SK-N-SH (cell line): ENCODE results near the gene YOD1. TPM values are rescaled to one million over a fixed set of nuclear protein-coding genes. Genes with fewer than 3 reads are reported as not detected.

ENCODE experiments used
- CTCF ChIA-PET: fragments of 300-600, 350-600 bp; formaldehyde crosslinking; extraction: SDS; loops from one replicate; lab custom pipeline; 2021; lab: Yijun Ruan, JAX
- POLR2A ChIA-PET: fragments of 350-600 bp; sonication (Branson Sonifier 250); formaldehyde crosslinking; extraction: SDS; loops from one replicate; lab custom pipeline; 2020; ENCODE audit warnings: antibody characterized with exemption, inconsistent platforms; lab: Yijun Ruan, JAX
- DNase-seq: peaks from one replicate; pipeline ENCODE4 v3.0.0; 2012
- H2AFZ ChIP-seq: fragments of 200-600 bp; sonication (generic); 2 replicates; pipeline ENCODE4 v1.8.1; 2016; ENCODE audit warnings: antibody characterized with exemption, mild to moderate bottlenecking, low read depth
- H3F3A ChIP-seq: fragments of 200-600 bp; sonication (generic); replicated peaks from 2 replicates; pipeline ENCODE3; 2016; ENCODE audit warnings: antibody characterized with exemption, mild to moderate bottlenecking; ENCODE audit not compliant: insufficient read depth
- H3K27ac ChIP-seq, 2 experiments: fragments of 200-500 bp in 1 of 2; fragments of 200-600 bp in 1 of 2; sonication (Bioruptor generic) in 1 of 2; sonication (generic), shearing (Covaris generic) in 1 of 2; 2 replicates each; pipeline versions ENCODE4 v1.5.1 to v1.6.1; 2014 to 2016; ENCODE audit warnings: low read depth in 2 of 2, inconsistent platforms in 1 of 2, low read length in 1 of 2, mild to moderate bottlenecking in 1 of 2, mixed read lengths in 1 of 2
- H3K27me3 ChIP-seq: fragments of 200-600 bp; sonication (generic), shearing (Covaris generic); 2 replicates; pipeline ENCODE4 v1.6.1; 2016; ENCODE audit warnings: mixed run types; ENCODE audit not compliant: insufficient read depth
- H3K36me3 ChIP-seq, 2 experiments: fragments of 200-500 bp in 1 of 2; fragments of 200-600 bp in 1 of 2; sonication (Bioruptor generic) in 1 of 2; sonication (generic) in 1 of 2; replicated peaks in 1 of 2; 2 replicates each; pipeline versions ENCODE3 to v1.5.1; 2014 to 2016; ENCODE audit warnings: low read length in 1 of 2, mild to moderate bottlenecking in 1 of 2; ENCODE audit not compliant: insufficient read depth in 2 of 2, control insufficient read depth in 1 of 2
- H3K4me1 ChIP-seq, 2 experiments: fragments of 200-500 bp in 1 of 2; fragments of 200-600 bp in 1 of 2; sonication (Bioruptor generic) in 1 of 2; sonication (generic), shearing (Covaris generic) in 1 of 2; 2 replicates each; pipeline versions ENCODE4 v1.5.1 to v1.6.1; 2014 to 2016; ENCODE audit warnings: low read depth in 1 of 2, low read length in 1 of 2, mixed run types in 1 of 2; ENCODE audit not compliant: insufficient read depth in 2 of 2, control insufficient read depth in 1 of 2
- H3K4me2 ChIP-seq: fragments of 200-600 bp; sonication (generic), shearing (Covaris generic); 2 replicates; pipeline ENCODE4 v1.6.1; 2017; ENCODE audit warnings: mixed run types
- H3K4me3 ChIP-seq, 2 experiments: fragments of 200-500 bp in 1 of 2; fragments of 200-600 bp in 1 of 2; sonication (Bioruptor generic) in 1 of 2; sonication (generic), shearing (Covaris generic) in 1 of 2; 2 replicates each; pipeline versions ENCODE4 v1.5.1 to v1.8.1; 2014 to 2016; ENCODE audit warnings: low read depth in 2 of 2, inconsistent platforms in 1 of 2, low read length in 1 of 2, mild to moderate bottlenecking in 1 of 2, mixed read lengths in 1 of 2, moderate library complexity in 1 of 2
- H3K79me2 ChIP-seq: fragments of 200-600 bp; sonication (generic); 2 replicates; pipeline ENCODE4 v1.8.1; 2017; ENCODE audit warnings: mild to moderate bottlenecking; ENCODE audit not compliant: insufficient read depth
- H3K9ac ChIP-seq: fragments of 200-600 bp; sonication (generic); 2 replicates; pipeline ENCODE4 v1.6.1; 2017; ENCODE audit warnings: mixed run types
- H3K9me2 ChIP-seq: fragments of 200-600 bp; sonication (generic); 2 replicates; pipeline ENCODE4 v1.6.1; 2017; ENCODE audit warnings: mixed run types
- H3K9me3 ChIP-seq: fragments of 200-600 bp; sonication (generic); 2 replicates; pipeline ENCODE4 v1.6.1; 2017; ENCODE audit warnings: mixed run types, mild to moderate bottlenecking, moderate library complexity
- H4K20me1 ChIP-seq: fragments of 200-600 bp; sonication (generic); 2 replicates; pipeline ENCODE4 v1.6.1; 2017; ENCODE audit warnings: mild to moderate bottlenecking, mixed run types; ENCODE audit not compliant: insufficient read depth
- CHD2 ChIP-seq: fragments of 150-350 bp; IDR thresholded peaks from 2 replicates; pipeline ENCODE4 v1.6.1; 2018; ENCODE audit warnings: low read length; ENCODE audit not compliant: partially characterized antibody
- ELF1 ChIP-seq: IDR thresholded peaks from 2 replicates; pipeline ENCODE4 v1.4.0; 2012
- FOSL2 ChIP-seq: IDR thresholded peaks from 2 replicates; pipeline ENCODE4 v1.4.0; 2012; ENCODE audit warnings: low read depth, mild to moderate bottlenecking, moderate library complexity, borderline replicate concordance
- FOXJ3 ChIP-seq: sonication (generic); formaldehyde crosslinking; IDR thresholded peaks from 2 replicates; pipeline ENCODE4 v1.5.1; 2020; ENCODE audit warnings: mild to moderate bottlenecking, missing genetic modification reagents
- FOXM1 ChIP-seq: IDR thresholded peaks from 2 replicates; pipeline ENCODE4 v1.4.0; 2012; ENCODE audit warnings: low read depth, mild to moderate bottlenecking
- MAX ChIP-seq: IDR thresholded peaks from 2 replicates; pipeline ENCODE4 v1.4.0; 2012; ENCODE audit warnings: low read depth
- MEF2A ChIP-seq: IDR thresholded peaks from 2 replicates; pipeline ENCODE4 v1.4.0; 2012; ENCODE audit warnings: low read depth, borderline replicate concordance
- MXI1 ChIP-seq: IDR thresholded peaks from 2 replicates; pipeline ENCODE4 v1.6.1; 2012; ENCODE audit warnings: mild to moderate bottlenecking, low read depth, low read length, improper control_type of control experiment
- NFIC ChIP-seq: IDR thresholded peaks from 2 replicates; pipeline ENCODE4 v1.4.0; 2012; ENCODE audit warnings: borderline replicate concordance
- NRF1 ChIP-seq: IDR thresholded peaks from 2 replicates; pipeline ENCODE4 v1.6.1; 2012; ENCODE audit warnings: low read depth, mild to moderate bottlenecking, low read length
- RAD21 ChIP-seq: IDR thresholded peaks from 2 replicates; pipeline ENCODE4 v1.6.1; 2012; ENCODE audit warnings: mild to moderate bottlenecking, low read length
- RCOR1 ChIP-seq: fragments of 150-350 bp; IDR thresholded peaks from 2 replicates; pipeline ENCODE4 v1.6.1; 2017; ENCODE audit warnings: antibody characterized with exemption, low read length
- SIN3A ChIP-seq: IDR thresholded peaks from 2 replicates; pipeline ENCODE4 v1.6.1; 2012; ENCODE audit warnings: low read depth, mild to moderate bottlenecking, low read length, moderate library complexity, borderline replicate concordance
- TCF12 ChIP-seq: IDR thresholded peaks from 2 replicates; pipeline ENCODE4 v1.4.0; 2012
- ZBTB33 ChIP-seq: IDR thresholded peaks from 2 replicates; pipeline ENCODE4 v1.4.0; 2012; ENCODE audit warnings: low read depth, borderline replicate concordance
- WGBS: methylation state at CpG from one replicate; pipeline ENCODE4 v1.1.6; 2017; ENCODE audit warnings: low lambda C conversion rate; 5-methylcytosine and 5-hydroxymethylcytosine counted together
- polyA plus RNA-seq, 3 experiments: library from polyadenylated mRNA; depleted of rRNA; stranded (reverse); fragments of >200 nt; gene quantifications; 2 replicates each; pipeline ENCODE4 v1.2.3, GENCODE V29; 2012
- TF ChIP-seq, protein P1 (sequence below): fragments of 200-600 bp; sonication (generic); IDR thresholded peaks from 2 replicates; pipeline ENCODE4 v1.6.1; 2017; ENCODE audit warnings: antibody characterized with exemption, mild to moderate bottlenecking, moderate library complexity
- TF ChIP-seq, protein P2 (sequence below): IDR thresholded peaks from 2 replicates; pipeline ENCODE4 v1.4.0; 2012; ENCODE audit warnings: low read depth, borderline replicate concordance
- TF ChIP-seq, protein P3 (sequence below): IDR thresholded peaks from 2 replicates; pipeline ENCODE4; 2012
- TF ChIP-seq, protein P4 (sequence below): fragments of 150-350 bp; IDR thresholded peaks from 2 replicates; pipeline ENCODE4 v1.6.1; 2016; ENCODE audit warnings: mild to moderate bottlenecking, low read depth, low read length

The YOD1 gene
- polyA plus RNA-seq, 1 of the 3 experiments (the other 2 are of a cell fraction), result 0.79 TPM

- Histone ChIP-seq H4K20me1 (no peaks in the 10 kb centered on the region), H3F3A (no peaks in the 10 kb centered on the region), H3K36me3 (no peaks in the 10 kb centered on the region), H3K9ac (no peak overlapping the region), H3K4me1 (peaks cover 0 to 1% of the 10 kb centered on the region in 2 experiments; a peak in 1 of 4 replicates), H3K9me3 (no peaks in the 10 kb centered on the region), H3K4me3 (no peak overlapping the region), H3K4me2 (no peak overlapping the region), H2AFZ (no peak overlapping the region), H3K9me2 (no peaks in the 10 kb centered on the region), H3K79me2 (no peaks in the 10 kb centered on the region), H3K27ac (no peak overlapping the region), H3K27me3 (no peaks in the 10 kb centered on the region)
- no peak for DNase-seq
- CTCF ChIA-PET, result interaction anchor here (0.7 kb wide), 2 partner anchors 10 to 11 kb away, joined by 3 read pairs; no protein-coding TSS in a partner anchor
- TF ChIP-seq, protein P1, sequence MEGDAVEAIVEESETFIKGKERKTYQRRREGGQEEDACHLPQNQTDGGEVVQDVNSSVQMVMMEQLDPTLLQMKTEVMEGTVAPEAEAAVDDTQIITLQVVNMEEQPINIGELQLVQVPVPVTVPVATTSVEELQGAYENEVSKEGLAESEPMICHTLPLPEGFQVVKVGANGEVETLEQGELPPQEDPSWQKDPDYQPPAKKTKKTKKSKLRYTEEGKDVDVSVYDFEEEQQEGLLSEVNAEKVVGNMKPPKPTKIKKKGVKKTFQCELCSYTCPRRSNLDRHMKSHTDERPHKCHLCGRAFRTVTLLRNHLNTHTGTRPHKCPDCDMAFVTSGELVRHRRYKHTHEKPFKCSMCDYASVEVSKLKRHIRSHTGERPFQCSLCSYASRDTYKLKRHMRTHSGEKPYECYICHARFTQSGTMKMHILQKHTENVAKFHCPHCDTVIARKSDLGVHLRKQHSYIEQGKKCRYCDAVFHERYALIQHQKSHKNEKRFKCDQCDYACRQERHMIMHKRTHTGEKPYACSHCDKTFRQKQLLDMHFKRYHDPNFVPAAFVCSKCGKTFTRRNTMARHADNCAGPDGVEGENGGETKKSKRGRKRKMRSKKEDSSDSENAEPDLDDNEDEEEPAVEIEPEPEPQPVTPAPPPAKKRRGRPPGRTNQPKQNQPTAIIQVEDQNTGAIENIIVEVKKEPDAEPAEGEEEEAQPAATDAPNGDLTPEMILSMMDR, result no peak
- no peak for TF ChIP-seq RCOR1
- TF ChIP-seq NRF1, result no peak
- TF ChIP-seq FOXM1, result no peak
- TF ChIP-seq FOXJ3 (CRISPR knock-in tag), result no peak
- TF ChIP-seq, protein P2, sequence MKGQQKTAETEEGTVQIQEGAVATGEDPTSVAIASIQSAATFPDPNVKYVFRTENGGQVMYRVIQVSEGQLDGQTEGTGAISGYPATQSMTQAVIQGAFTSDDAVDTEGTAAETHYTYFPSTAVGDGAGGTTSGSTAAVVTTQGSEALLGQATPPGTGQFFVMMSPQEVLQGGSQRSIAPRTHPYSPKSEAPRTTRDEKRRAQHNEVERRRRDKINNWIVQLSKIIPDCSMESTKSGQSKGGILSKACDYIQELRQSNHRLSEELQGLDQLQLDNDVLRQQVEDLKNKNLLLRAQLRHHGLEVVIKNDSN, result no peak
- TF ChIP-seq MAX, result no peak
- no peak for TF ChIP-seq NFIC
- no peak for TF ChIP-seq ELF1
- POLR2A ChIA-PET, result no interaction called here
- WGBS, result 39% methylated on average over 2 of the region's 3 CpGs
Measured at GRCh38 chr1:207015791-207016190, 35.2 kb downstream of the YOD1 start.

DNA sequence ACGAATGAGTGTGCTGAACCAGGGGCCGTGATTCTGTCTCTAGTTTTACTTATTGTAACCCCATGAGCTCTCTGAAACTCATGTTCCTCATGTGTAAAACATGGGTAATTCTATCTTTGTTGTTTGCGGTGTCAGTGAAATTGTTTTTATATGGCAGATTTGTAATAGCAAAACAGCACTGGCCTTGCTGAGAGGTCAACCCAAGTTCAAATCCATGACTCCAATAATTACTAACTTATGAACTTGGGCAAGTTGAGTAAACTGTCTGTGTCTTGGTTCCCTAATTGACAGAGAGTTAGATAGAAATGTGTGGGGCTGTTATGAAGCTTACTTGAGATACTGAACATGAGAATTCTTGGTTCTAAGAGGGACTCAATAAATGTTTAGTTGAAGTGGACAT lies 36.3 kb downstream of the YOD1 start:
- Histone ChIP-seq H4K20me1 (no peaks in the 10 kb centered on the region), H3F3A (no peaks in the 10 kb centered on the region)
- POLR2A ChIA-PET, result no interaction called here
- no peak for TF ChIP-seq MXI1
- TF ChIP-seq CHD2, result no peak
- TF ChIP-seq, protein P3, sequence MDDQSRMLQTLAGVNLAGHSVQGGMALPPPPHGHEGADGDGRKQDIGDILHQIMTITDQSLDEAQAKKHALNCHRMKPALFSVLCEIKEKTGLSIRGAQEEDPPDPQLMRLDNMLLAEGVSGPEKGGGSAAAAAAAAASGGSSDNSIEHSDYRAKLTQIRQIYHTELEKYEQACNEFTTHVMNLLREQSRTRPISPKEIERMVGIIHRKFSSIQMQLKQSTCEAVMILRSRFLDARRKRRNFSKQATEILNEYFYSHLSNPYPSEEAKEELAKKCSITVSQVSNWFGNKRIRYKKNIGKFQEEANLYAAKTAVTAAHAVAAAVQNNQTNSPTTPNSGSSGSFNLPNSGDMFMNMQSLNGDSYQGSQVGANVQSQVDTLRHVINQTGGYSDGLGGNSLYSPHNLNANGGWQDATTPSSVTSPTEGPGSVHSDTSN, result no peak
- no peak for TF ChIP-seq ZBTB33
- TF ChIP-seq SIN3A, result no peak
- TF ChIP-seq, protein P1, result no peak
- TF ChIP-seq MEF2A, result no peak
- TF ChIP-seq FOSL2, result no peak
- no peak for TF ChIP-seq RCOR1
- TF ChIP-seq TCF12, result no peak
- TF ChIP-seq ELF1, result no peak
- TF ChIP-seq FOXJ3 (CRISPR knock-in tag), result no peak
- TF ChIP-seq, protein P4, sequence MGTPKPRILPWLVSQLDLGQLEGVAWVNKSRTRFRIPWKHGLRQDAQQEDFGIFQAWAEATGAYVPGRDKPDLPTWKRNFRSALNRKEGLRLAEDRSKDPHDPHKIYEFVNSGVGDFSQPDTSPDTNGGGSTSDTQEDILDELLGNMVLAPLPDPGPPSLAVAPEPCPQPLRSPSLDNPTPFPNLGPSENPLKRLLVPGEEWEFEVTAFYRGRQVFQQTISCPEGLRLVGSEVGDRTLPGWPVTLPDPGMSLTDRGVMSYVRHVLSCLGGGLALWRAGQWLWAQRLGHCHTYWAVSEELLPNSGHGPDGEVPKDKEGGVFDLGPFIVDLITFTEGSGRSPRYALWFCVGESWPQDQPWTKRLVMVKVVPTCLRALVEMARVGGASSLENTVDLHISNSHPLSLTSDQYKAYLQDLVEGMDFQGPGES, result no peak
- no peak for TF ChIP-seq NFIC
- no peak for TF ChIP-seq RAD21
- TF ChIP-seq FOXM1, result no peak

More for the DNA sequence above, 36.3 kb downstream of the YOD1 start:
- Histone ChIP-seq H3K27ac (no peak overlapping the region), H3K9ac (no peak overlapping the region), H3K9me3 (no peaks in the 10 kb centered on the region), H3K79me2 (no peaks in the 10 kb centered on the region), H3K4me1 (no peaks in the 10 kb centered on the region; a peak in 1 of 4 replicates), H3K27me3 (no peaks in the 10 kb centered on the region), H3K36me3 (no peaks in the 10 kb centered on the region), H3K4me3 (no peak overlapping the region), H3K9me2 (no peaks in the 10 kb centered on the region), H2AFZ (no peak overlapping the region), H3K4me2 (no peak overlapping the region)
- 48% methylated on average over 3 of the region's 3 CpGs for WGBS
- DNase-seq, result no peak
- CTCF ChIA-PET, result interaction anchor here (0.6 to 1.7 kb wide), 6 partner anchors 8 to 390 kb away, joined by 3 to 5 read pairs (median 3); no protein-coding TSS in a partner anchor
